HG02588 (cell line): ENCODE data around the gene FBXO5.

Experiments used
- ATAC-seq: cut with Tn5 transposase; IDR thresholded peaks from one replicate; pipeline ENCODE4 v1.9.1; 2021; ENCODE audit warnings: mild to moderate bottlenecking, moderate library complexity; ENCODE audit not compliant: unreplicated experiment

The FBXO5 gene

DNA sequence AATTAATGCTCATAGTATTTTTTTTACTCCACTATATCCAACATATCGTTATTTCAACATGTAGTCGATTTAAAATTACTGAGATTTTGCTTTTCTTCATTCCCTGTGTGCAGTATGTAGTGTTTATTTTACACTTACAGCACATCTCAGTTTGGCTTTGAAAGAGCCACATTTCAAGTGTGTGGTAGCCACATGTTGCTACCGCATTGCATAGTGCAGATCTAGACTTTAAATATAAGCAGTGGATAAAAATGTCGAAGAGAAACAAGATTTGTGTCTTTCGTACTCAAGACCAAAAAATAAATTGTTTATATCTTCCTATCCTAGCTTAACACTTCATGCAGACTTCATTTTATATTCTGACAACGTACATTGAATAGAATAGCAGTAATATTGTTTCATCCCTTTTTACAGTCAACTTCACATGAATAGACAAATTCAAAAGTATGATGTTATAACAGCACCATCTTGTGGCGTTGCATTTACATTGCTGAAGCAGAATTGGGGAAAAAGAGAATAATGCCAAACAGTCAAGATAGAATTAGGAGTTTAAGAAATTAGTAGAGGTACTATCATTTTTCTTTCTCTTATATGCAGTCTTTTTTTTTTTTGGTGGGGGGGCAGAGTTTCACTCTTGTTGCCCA lies 29.9 kb downstream of the FBXO5 start:
- no peak for ATAC-seq

DNA sequence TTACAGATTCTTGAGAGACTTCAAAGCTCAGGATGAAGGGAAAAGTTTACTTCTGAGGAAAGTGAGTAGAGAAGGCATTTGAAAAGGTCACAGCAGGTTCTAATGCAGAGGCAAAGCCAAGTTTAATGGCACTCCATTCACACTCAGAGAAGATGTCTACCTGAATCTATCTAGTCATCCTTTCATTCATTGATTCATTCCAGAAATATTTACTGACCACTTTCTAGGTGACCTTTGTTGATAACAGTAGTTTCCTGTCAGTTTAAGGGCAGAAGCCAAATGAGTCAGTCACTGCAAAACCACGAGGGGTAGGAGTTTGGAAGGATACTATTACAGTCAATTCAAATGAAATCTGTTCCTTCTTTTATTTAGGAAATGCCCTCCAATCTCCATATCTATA lies 30.8 kb downstream of the FBXO5 start:
- no peak for ATAC-seq

DNA sequence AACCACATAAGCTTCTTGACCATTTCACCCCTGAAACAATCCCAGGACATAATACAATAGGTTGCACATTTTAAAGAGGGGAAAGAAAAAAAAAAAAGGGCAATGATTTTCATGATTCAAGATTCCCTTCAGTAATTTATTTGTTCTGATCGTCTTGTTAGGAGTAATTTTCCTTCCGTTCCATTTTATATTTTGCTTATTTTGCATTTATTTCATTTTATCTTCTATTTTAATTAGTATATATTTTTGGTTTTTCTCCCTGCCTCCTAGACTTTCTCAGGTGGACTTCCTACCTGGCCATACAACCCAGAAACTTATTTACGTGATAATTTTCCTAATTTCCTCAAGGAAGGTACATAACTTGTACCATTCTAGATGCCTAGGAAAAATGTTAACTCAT lies 32.6 kb downstream of the FBXO5 start:
- no peak for ATAC-seq

DNA sequence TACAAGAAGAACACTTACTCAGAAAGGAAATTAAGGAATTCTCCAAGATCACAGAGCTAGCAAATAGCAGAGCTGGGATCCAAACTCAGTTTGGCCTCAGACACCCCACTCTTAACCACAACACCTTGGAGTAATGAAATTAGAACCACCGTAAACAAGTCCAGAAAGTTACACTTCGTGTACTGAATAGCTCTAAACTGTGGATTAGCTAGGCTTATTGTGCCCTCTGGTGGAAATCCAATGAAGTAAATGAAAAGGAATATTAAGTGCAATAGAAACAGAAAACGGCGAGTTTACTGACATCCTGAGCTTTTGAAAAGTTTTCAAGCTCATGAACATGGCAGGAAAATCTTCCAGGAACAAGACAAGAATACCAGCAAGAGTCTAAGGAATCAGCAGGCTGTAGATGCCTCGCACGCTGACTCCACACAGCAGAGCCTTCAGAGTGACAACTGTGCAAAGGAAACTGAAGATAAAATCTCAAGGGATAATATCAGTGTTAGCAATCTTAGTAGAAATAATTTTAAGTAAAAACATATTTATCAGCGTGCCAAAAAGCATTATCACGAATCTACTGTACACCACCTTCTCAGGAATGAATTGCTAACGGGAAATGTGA lies 34.6 kb downstream of the FBXO5 start:
- ATAC-seq, result peak; percentile 73

DNA sequence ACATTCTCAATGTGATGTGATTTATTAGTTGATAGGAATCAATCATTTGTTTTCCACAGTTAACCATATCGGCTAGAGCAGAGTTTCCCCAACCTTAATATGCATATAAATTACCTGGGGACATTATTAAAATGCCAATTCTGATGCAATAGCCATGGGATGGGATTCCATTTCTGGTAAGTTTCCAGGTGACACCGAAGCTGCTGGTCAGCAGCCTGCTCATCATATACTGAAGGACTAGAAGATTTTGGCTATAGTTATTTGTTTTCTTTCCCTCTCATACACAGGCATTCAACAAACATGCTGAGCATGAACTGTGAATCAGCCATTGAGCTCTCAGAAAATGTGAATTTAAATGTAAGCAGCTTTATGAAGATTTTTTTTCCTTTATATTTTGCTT lies 35.8 kb downstream of the FBXO5 start:
- ATAC-seq, result no peak

DNA sequence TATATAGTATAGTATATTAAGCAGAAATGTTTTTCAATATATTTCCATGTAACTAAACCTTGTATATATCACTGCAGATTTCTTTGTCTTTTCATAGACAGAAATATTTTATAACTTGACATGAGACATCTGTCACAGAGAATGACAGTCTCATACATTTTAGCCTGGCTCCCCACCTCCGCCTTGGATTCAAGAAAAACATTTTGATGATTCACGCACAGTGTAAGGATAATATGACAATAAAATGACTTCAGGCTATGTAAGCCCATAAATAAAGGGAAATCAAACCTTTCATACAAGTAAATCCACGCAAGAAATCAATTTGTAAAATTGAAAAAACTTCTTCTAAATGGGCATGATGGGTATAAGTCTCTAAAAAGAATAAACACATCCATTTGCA lies 36.4 kb downstream of the FBXO5 start:
- ATAC-seq, result no peak

DNA sequence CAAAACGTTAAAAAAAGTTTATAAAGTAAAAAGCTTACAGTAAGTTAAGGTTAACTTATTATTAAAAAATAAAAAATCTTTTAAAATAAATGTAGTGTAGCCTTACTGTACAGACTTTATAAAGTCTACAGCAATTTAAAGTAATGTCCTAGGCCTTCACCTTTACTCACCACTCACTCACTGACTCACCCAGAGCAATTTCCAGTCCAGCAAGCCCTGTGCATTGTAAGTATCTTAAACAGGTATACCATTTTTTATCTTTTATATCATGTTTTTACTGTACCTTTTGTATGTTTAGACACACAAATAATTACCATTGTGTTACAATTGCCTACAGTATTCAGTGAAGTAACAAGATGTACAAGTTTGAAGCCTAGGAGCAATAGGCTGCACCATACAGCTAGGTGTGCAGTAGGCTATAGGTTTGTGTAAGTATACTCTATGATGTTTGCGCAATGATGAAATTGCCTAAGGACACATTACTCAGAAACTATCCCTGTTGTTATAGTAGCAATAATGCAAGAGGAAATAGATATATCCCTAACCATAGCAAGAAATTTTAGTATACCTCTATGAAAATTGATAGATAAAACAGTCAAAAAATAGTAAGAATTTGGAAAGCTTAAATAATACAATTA lies 39.5 kb downstream of the FBXO5 start:
- ATAC-seq, result no peak

DNA sequence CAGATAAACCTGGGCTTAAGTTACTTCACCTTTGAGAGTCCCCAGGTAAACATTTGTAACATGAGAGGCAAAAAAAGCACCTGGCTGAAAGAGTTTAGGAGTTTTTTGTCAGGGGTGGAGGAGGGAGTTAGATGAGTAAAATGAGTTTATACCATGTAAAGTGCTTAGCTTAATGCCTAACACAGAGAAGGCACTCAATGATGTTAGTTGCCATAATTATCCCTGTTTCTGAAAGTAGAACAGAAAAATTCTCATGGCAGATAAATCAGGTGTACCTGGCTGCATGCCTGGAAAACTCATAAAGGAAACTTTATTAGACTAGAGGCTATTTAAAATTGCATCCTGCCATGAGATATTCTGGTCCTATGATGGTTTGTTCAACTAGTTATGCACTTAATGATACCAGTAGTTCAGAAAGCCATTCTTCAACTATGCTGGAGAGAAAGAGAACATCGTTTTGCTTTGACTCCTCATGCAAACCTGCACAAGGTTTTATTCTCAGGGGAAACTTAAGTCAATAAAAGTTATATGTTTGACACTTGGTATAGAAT lies 40.4 kb downstream of the FBXO5 start:
- ATAC-seq, result no peak

DNA sequence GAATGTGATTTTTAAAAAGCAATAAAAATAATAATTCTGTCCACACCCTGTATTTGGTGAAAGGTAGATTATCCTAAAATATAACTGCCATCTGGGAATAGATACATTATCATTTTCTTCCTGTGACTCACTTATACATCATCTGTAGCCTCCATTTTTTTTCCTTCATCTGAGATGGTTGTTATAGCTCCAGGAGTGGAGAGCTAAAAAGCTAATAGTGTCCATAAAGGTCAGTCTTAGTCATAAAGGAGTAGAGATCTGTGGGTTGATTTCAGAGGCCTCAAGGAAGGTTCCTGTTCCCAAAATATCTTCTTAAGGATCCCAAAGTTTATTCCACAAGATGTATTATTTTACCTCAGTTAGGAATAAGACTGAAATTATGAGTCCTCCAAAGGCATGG lies 41.1 kb downstream of the FBXO5 start:
- ATAC-seq, result no peak

DNA sequence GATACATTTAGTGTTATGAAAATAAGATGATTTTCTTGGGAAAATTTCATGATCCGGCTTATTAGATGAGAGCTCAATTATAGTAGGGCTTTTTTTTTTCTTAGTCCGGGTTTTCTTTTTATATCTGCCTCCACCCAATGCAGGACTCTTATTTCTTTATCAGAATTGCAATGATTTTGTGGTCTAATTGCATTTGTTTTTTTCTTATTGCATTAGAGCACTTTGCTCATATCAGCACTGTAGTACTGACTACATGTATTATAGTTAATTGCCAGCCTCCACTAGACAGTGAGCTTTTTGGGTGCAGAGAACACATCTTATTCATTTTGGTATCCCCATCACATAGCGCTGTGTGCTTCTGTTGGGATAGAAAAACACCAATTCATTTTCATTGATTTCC lies 50.0 kb downstream of the FBXO5 start:
- ATAC-seq, result no peak

DNA sequence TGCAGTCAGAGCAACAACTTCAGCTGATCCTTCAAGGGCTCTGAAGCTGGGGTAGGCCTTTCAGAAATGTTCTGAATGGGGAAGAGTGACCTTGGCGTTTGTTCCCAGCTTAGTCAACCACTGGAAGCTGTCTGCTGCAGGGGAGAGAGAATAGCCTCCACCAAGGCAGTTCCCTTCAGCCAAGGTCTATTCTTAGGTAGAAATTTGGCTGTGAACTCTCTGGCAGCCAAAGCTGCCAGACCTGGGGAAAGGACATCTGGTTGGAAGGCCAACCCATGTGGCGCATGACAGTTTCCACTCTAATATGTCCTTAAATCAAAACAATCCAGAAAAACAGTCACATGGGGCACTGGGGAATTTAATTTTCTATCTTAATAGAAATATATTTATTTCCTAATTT lies 60.1 kb downstream of the FBXO5 start:
- ATAC-seq, result no peak
